Mucosa of gallbladder (tissue), 1 donor: ENCODE results near the gene TNPO3. TPM values are rescaled to one million over a fixed set of nuclear protein-coding genes. Genes with fewer than 3 reads are reported as not detected.
A peak's percentile ranks its signal among the peaks of the same experiment; 100 is the strongest.
"Not testable (repeated sequence)": the region's sequence is repeated elsewhere in the genome, so short reads cannot be mapped to it uniquely, and the experiment has no call there.

ENCODE experiments used
- DNase-seq: peaks from one replicate; pipeline ENCODE4 v3.0.0-alpha.2; 2020; ENCODE audit warnings: low spot score
- total RNA-seq: library from RNA; stranded (reverse); gene quantifications from one replicate; pipeline ENCODE4 v1.2.1, GENCODE V29; 2021
- donor health status: DM: no; HTN: no; CAD: no.

TNPO3 gene
- total RNA-seq, 1 donor from 2014 or later = 44.0 TPM

GRCh38 chr7:128961030-128961659 lies 93.8 kb downstream of the TNPO3 start:
- no peak for DNase-seq

- DNase-seq = no peak
Observed at GRCh38 chr7:128959296-128959695, 95.6 kb downstream of the TNPO3 start.

- DNase-seq = no peak
Observed at GRCh38 chr7:128955981-128956380, 98.9 kb downstream of the TNPO3 start.

GRCh38 chr7:128954830-128955802 lies 99.8 kb downstream of the TNPO3 start:
- DNase-seq = no peak

GRCh38 chr7:128954150-128954549 lies 100.8 kb downstream of the TNPO3 start:
- DNase-seq = no peak

GRCh38 chr7:128951296-128951695 lies 103.6 kb downstream of the TNPO3 start:
- DNase-seq = no peak

- DNase-seq = no peak
Observed at GRCh38 chr7:128948976-128949760, 105.7 kb downstream of the TNPO3 start.

GRCh38 chr7:128948312-128948973 lies 106.5 kb downstream of the TNPO3 start:
- no peak for DNase-seq

- DNase-seq = no peak
Observed at GRCh38 chr7:128947854-128948253, 107.1 kb downstream of the TNPO3 start.

GRCh38 chr7:128946936-128947830 lies 107.7 kb downstream of the TNPO3 start:
- no peak for DNase-seq

- no peak for DNase-seq
Observed at GRCh38 chr7:128945668-128946366, 109.1 kb downstream of the TNPO3 start.

GRCh38 chr7:128944487-128945236 lies 110.2 kb downstream of the TNPO3 start:
- DNase-seq = no peak

GRCh38 chr7:128943251-128943650 lies 111.7 kb downstream of the TNPO3 start:
- not testable (repeated sequence) for DNase-seq

- DNase-seq = no peak
Observed at GRCh38 chr7:128941946-128942526, 112.9 kb downstream of the TNPO3 start.

- DNase-seq = no peak
Observed at GRCh38 chr7:128941323-128941890, 113.5 kb downstream of the TNPO3 start.

- peak; percentile 41 for DNase-seq
Observed at GRCh38 chr7:128940494-128941322, 114.2 kb downstream of the TNPO3 start.

- DNase-seq = no peak
Observed at GRCh38 chr7:128939861-128940410, 115.0 kb downstream of the TNPO3 start.
